ENCODE measurements around the gene CLEC9A.

DNA sequence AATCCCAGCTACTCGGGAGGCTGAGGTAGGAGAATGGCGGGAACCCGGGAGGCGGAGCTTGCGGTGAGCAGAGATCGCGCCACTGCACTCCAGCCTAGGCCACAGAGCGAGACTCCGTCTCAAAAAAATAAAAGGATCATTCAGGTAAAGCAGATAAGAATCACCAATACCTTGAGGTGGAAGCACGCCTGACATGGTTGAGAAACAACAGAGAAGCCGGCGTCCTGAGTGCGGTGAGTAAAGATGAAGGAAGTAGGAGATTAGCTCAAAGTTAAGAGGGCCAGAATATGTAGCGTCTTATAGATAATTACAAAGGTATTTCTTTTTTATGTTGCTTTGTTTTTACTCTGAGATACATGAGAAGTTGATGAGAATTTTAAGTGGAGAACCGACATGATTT, 84.8 kb downstream of the CLEC9A start:
- TF ChIP-seq, protein P1, sequence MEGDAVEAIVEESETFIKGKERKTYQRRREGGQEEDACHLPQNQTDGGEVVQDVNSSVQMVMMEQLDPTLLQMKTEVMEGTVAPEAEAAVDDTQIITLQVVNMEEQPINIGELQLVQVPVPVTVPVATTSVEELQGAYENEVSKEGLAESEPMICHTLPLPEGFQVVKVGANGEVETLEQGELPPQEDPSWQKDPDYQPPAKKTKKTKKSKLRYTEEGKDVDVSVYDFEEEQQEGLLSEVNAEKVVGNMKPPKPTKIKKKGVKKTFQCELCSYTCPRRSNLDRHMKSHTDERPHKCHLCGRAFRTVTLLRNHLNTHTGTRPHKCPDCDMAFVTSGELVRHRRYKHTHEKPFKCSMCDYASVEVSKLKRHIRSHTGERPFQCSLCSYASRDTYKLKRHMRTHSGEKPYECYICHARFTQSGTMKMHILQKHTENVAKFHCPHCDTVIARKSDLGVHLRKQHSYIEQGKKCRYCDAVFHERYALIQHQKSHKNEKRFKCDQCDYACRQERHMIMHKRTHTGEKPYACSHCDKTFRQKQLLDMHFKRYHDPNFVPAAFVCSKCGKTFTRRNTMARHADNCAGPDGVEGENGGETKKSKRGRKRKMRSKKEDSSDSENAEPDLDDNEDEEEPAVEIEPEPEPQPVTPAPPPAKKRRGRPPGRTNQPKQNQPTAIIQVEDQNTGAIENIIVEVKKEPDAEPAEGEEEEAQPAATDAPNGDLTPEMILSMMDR (conservative IDR thresholded peaks at IDR 0.05; ENCODE audit: low read depth in 2 of 2): no peak
- TF ChIP-seq EZH2 (IDR thresholded peaks at IDR 0.05; ENCODE audit: low read depth, unreplicated experiment) (no peak), POLR2AphosphoS5 (IDR thresholded peaks at IDR 0.05; ENCODE audit: low read depth) (no peak), JUNB (IDR thresholded peaks at IDR 0.05; ENCODE audit: unreplicated experiment) (no peak), ZNF114 (CRISPR knock-in tag; IDR thresholded peaks at IDR 0.05) (no peak), EZH2phosphoT487 (IDR thresholded peaks at IDR 0.05; ENCODE audit: unreplicated experiment) (no peak), ZNF331 (CRISPR knock-in tag; IDR thresholded peaks at IDR 0.05; ENCODE audit: low read depth) (no peak)
- TF ChIP-seq, protein P2, sequence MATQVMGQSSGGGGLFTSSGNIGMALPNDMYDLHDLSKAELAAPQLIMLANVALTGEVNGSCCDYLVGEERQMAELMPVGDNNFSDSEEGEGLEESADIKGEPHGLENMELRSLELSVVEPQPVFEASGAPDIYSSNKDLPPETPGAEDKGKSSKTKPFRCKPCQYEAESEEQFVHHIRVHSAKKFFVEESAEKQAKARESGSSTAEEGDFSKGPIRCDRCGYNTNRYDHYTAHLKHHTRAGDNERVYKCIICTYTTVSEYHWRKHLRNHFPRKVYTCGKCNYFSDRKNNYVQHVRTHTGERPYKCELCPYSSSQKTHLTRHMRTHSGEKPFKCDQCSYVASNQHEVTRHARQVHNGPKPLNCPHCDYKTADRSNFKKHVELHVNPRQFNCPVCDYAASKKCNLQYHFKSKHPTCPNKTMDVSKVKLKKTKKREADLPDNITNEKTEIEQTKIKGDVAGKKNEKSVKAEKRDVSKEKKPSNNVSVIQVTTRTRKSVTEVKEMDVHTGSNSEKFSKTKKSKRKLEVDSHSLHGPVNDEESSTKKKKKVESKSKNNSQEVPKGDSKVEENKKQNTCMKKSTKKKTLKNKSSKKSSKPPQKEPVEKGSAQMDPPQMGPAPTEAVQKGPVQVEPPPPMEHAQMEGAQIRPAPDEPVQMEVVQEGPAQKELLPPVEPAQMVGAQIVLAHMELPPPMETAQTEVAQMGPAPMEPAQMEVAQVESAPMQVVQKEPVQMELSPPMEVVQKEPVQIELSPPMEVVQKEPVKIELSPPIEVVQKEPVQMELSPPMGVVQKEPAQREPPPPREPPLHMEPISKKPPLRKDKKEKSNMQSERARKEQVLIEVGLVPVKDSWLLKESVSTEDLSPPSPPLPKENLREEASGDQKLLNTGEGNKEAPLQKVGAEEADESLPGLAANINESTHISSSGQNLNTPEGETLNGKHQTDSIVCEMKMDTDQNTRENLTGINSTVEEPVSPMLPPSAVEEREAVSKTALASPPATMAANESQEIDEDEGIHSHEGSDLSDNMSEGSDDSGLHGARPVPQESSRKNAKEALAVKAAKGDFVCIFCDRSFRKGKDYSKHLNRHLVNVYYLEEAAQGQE (IDR thresholded peaks at IDR 0.05; ENCODE audit: unreplicated experiment): no peak
